NCI-H187 (cell line): ENCODE results near the gene HIPK2.

Experiments used
- DNase-seq, 2 experiments: peaks; one replicate each; lab custom pipeline; 2025; lab: John Stamatoyannopoulos, UW

HIPK2 gene

GRCh38 chr7:139752604-139753003, 25.2 kb downstream of the HIPK2 start:
- no peak for DNase-seq

GRCh38 chr7:139752148-139752547, 25.6 kb downstream of the HIPK2 start:
- DNase-seq = no peak

- DNase-seq = no peak
Measured at GRCh38 chr7:139750459-139751095, 27.2 kb downstream of the HIPK2 start.

GRCh38 chr7:139749545-139749944, 28.3 kb downstream of the HIPK2 start:
- no peak for DNase-seq

GRCh38 chr7:139748941-139749340, 28.9 kb downstream of the HIPK2 start:
- DNase-seq = no peak

GRCh38 chr7:139748373-139748765, 29.4 kb downstream of the HIPK2 start:
- DNase-seq = no peak

- DNase-seq = no peak
Measured at GRCh38 chr7:139747662-139748372, 30.0 kb downstream of the HIPK2 start.

- DNase-seq = no peak
Measured at GRCh38 chr7:139746652-139747051, 31.1 kb downstream of the HIPK2 start.

- DNase-seq = no peak
Measured at GRCh38 chr7:139745678-139746143, 32.1 kb downstream of the HIPK2 start.

GRCh38 chr7:139744768-139745677, 32.8 kb downstream of the HIPK2 start:
- no peak for DNase-seq

GRCh38 chr7:139743967-139744767, 33.6 kb downstream of the HIPK2 start:
- no peak for DNase-seq

GRCh38 chr7:139743267-139743966, 34.4 kb downstream of the HIPK2 start:
- no peak for DNase-seq

- no peak for DNase-seq
Measured at GRCh38 chr7:139741789-139742344, 35.9 kb downstream of the HIPK2 start.

- no peak for DNase-seq
Measured at GRCh38 chr7:139741239-139741638, 36.6 kb downstream of the HIPK2 start.

- DNase-seq = peak in 1 of 2 experiments; percentile 23
Measured at GRCh38 chr7:139739863-139740597, 37.8 kb downstream of the HIPK2 start.

- no peak for DNase-seq
Measured at GRCh38 chr7:139738772-139739171, 39.0 kb downstream of the HIPK2 start.

- no peak for DNase-seq
Measured at GRCh38 chr7:139738101-139738489, 39.7 kb downstream of the HIPK2 start.

- no peak for DNase-seq
Measured at GRCh38 chr7:139737221-139738100, 40.3 kb downstream of the HIPK2 start.
